Measurements from ENCODE around the gene NPRL2.

Gene NPRL2

DNA sequence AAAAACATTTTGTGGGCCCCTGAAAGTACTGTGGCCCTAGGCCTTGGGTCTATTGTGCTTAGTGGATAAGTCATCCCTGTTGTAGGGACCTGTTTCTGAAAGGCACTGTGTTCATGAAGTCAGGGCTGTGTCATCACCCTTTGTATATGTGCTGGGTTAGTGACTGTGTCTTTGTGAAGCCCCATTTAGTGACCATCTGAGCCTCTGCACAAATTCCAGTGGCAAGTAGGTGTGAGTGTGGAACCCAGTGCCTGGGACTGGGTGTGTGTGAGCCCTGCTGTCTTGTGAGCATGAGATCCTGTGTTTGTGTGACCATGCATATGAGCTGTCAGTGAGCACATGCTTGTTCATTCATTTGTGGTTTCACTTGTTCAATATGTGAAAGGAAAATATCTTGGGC lies 46.0 kb downstream of the NPRL2 start:
- DNase-seq (ENCODE audit: low spot score), result no peak

DNA sequence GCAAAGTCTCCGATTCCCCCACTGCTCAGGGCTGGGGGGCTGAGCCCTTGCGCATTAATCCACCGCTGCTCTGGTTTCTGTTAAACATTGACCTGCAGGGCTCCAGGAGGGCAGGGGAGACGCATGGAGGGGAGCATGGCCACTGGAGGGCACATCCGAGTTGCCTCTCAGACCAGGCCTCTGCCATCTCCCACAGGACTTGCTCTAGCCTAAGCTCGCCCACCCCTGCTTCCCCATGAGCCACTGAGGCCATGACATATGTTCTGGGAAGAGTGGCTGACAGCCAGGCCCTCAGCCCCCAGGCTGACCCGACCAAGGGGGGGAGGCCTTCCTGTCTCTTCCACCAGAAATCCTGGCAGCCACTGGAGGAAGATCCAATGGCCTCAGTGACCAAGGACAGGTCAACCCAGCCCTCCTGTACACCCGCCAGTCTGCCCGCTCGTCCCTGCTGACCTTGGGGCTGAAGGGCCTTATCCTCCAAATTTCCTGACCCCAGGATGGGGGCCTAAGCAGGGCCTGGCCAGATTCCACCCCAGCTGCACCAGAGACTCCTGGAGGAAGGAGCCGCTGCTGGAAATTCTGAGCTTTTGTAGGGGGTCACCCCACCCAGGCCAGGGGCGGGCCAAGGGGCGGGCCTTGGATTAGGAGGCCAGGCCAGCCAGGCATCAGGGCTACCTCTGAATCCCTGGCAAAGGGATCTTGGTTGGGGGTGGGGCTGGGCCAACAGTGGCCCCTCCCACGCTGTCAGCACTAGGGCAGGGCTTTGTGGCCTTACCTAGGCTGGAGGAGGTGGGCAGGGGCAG lies 47.4 kb downstream of the NPRL2 start, which contains the start of gene HYAL1:
Gene HYAL1, minus strand, starts transcription at position 562 of the 803 bp plus-strand sequence. CDS start 618 bp downstream, outside the sequence.
- no peak for DNase-seq (ENCODE audit: low spot score)

GRCh38 chr3:50302095-50303012 lies 48.2 kb downstream of the NPRL2 start:
- DNase-seq (ENCODE audit: low spot score), result no peak

DNA sequence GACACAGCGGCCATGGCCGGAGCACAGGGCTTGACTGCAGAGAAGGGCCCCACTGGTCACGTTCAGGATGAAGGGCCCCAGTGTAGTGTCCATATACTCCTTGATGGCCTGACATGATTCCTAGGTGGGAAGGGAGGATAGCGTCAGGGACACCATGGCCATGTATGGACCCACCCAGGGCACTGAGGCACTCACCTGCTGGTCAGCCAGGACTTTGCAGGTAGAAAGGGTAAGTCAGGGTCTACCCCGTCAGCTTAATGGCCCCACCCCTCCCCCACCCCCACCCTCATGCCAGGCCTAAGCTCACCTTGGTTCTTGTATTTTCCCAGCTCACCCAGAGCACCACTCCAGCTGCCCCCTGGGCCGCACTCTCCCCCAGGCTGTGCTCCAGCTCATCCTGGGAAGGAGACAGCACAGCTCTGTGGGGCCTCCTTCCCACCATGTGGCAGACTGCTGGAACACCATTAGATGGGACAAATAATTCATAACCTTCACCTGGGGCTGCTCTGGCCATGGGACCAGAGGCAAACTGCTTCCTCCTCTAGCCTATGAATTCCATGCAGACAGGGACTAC lies 49.8 kb downstream of the NPRL2 start:
- no peak for DNase-seq (ENCODE audit: low spot score)

- peak; percentile 22 for DNase-seq (ENCODE audit: low spot score)
Observed at GRCh38 chr3:50299929-50300680, 50.5 kb downstream of the NPRL2 start.

GRCh38 chr3:50299638-50299928 lies 51.0 kb downstream of the NPRL2 start:
- DNase-seq (ENCODE audit: low spot score), result no peak

DNA sequence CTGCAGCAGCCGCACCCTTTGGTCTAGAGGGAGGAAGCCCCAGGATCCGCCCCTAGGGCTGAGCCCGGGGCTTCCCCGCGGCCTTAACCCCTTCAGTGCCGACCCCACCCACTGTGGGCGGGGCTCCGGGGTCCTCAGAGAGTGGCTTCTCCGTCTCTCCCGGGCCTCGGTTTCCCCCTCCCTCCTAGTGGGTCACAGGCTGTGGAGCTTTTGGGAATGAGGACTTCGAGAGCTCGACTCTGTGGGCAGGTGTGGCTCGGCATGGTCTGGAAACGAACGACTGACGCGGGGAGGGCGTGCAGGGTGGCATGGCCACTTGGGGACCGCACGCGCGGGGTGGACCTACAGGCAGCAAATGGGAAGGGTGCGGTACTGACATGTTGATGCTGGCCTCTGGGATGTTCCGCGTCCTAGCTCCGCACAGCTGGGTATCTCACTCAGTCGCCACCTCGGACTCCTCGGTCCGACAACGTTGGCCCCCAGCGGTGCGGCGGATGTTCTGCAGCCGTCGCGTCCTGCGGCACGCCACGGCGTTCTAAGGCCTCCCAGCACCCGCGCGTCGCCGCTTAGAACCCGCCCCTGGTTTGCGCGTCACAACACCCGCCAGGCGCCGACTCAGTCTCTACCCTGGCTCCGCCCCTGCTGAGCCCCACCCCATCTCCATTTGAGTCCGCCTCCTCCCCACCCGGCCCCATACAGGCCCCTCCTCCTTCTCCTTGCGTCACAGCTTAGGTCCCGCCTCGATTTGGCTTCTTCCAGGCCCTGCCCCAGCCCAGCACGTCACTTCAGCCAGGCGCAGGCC lies 51.5 kb downstream of the NPRL2 start, which contains the start of the genes HYAL3 and NAA80:
Gene HYAL3, minus strand, starts transcription at position 570 of the 802 bp plus-strand sequence. CDS start 3,803 bp downstream, outside the sequence.
Gene NAA80, minus strand, starts transcription at position 570 of the 802 bp plus-strand sequence. CDS start 1,942 bp downstream, outside the sequence.
- peak; percentile 100 for DNase-seq (ENCODE audit: low spot score)

- DNase-seq (ENCODE audit: low spot score), result no peak
Observed at GRCh38 chr3:50297896-50298725, 52.5 kb downstream of the NPRL2 start.

GRCh38 chr3:50297384-50297775 lies 53.2 kb downstream of the NPRL2 start:
- no peak for DNase-seq (ENCODE audit: low spot score)

Measured in GM03348 (cell line).